A673 (cell line): Measurements from ENCODE around the gene TTLL8. TPM values are rescaled to one million over a fixed set of nuclear protein-coding genes. Genes with fewer than 3 reads are reported as not detected.
A peak's percentile ranks its signal among the peaks of the same experiment; 100 is the strongest.

Experiments
- BruUV-seq: library from RNA; stranded (reverse); fragments of 400-500 nt; replicated peaks from 2 replicates; lab custom pipeline; 2021; lab: Mats Ljungman, UMichigan
- CTCF ChIA-PET: fragments of 300-600 bp; sonication (Branson Sonifier 250); formaldehyde crosslinking; loops from one replicate; lab custom pipeline; 2022; ENCODE audit warnings: antibody characterized with exemption; lab: Charles Lee
- POLR2A ChIA-PET: fragments of 300-600 bp; sonication (Branson Sonifier 250); formaldehyde crosslinking; loops from one replicate; lab custom pipeline; 2022; ENCODE audit warnings: antibody characterized with exemption; ENCODE audit not compliant: low non-redundant PET; lab: Charles Lee
- DNase-seq: peaks from one replicate; pipeline ENCODE4 v3.0.0-alpha.2; 2015; ENCODE audit warnings: low spot score
- H3K27ac ChIP-seq: fragments of 200-600 bp; sonication (generic); 2 replicates; pipeline ENCODE4 v1.5.1; 2016; ENCODE audit warnings: mixed run types, low read depth, mild to moderate bottlenecking, mixed read lengths, antibody characterized with exemption, low read length; ENCODE audit not compliant: poor library complexity, severe bottlenecking
- H3K27me3 ChIP-seq: fragments of 200-600 bp; sonication (generic); replicated peaks from 2 replicates; pipeline ENCODE4 v1.6.1; 2017; ENCODE audit warnings: mixed run types, low read depth, mild to moderate bottlenecking, mixed read lengths, antibody characterized with exemption, low read length; ENCODE audit not compliant: insufficient read depth, poor library complexity
- H3K36me3 ChIP-seq: fragments of 200-600 bp; sonication (generic); 2 replicates; pipeline ENCODE4 v1.6.1; 2016; ENCODE audit warnings: mixed run types, mild to moderate bottlenecking, mixed read lengths, antibody characterized with exemption, low read length; ENCODE audit not compliant: insufficient read depth, poor library complexity, severe bottlenecking
- H3K4me1 ChIP-seq: fragments of 200-600 bp; sonication (generic); 2 replicates; pipeline ENCODE4 v1.6.1; 2017; ENCODE audit warnings: mixed run types, mild to moderate bottlenecking, mixed read lengths, antibody characterized with exemption, low read length; ENCODE audit not compliant: insufficient read depth, poor library complexity, severe bottlenecking
- H3K4me3 ChIP-seq: fragments of 200-600 bp; sonication (generic); 2 replicates; pipeline ENCODE4 v1.5.1; 2016; ENCODE audit warnings: low read depth, mixed run types, mild to moderate bottlenecking, mixed read lengths, low read length; ENCODE audit not compliant: poor library complexity, severe bottlenecking
- H3K9me3 ChIP-seq: fragments of 200-600 bp; sonication (generic); 2 replicates; pipeline ENCODE4 v1.6.1; 2016; ENCODE audit warnings: mixed run types, low read depth, mild to moderate bottlenecking, mixed read lengths, antibody characterized with exemption, low read length; ENCODE audit not compliant: poor library complexity, severe bottlenecking
- EZH2 ChIP-seq: fragments of 200-600 bp; sonication (generic); IDR thresholded peaks from 2 replicates; pipeline ENCODE4 v1.6.1; 2017; ENCODE audit warnings: borderline replicate concordance, low read depth, mild to moderate bottlenecking, mixed read lengths, antibody characterized with exemption, low read length; ENCODE audit not compliant: poor library complexity, severe bottlenecking
- intact Hi-C: fragments of 100-400 bp; cut with micrococcal nuclease; formaldehyde crosslinking; loops from one replicate; pipeline ENCODE4 v1.10.0; 2022; ENCODE audit not compliant: unreplicated experiment
- total RNA-seq: library from RNA; stranded (reverse); gene quantifications from 2 replicates; pipeline ENCODE4 v1.2.3, GENCODE V29; 2021
- TF ChIP-seq, protein P1 (sequence below): fragments of 300-800, 200-600 bp; sonication (generic); conservative IDR thresholded peaks from 2 replicates; pipeline ENCODE4 v1.5.1; 2017; ENCODE audit warnings: low read depth, mild to moderate bottlenecking, antibody characterized with exemption, low read length, moderate library complexity, mixed read lengths

Gene TTLL8
- total RNA-seq, 1 experiment from 2014 or later = not detected

DNA sequence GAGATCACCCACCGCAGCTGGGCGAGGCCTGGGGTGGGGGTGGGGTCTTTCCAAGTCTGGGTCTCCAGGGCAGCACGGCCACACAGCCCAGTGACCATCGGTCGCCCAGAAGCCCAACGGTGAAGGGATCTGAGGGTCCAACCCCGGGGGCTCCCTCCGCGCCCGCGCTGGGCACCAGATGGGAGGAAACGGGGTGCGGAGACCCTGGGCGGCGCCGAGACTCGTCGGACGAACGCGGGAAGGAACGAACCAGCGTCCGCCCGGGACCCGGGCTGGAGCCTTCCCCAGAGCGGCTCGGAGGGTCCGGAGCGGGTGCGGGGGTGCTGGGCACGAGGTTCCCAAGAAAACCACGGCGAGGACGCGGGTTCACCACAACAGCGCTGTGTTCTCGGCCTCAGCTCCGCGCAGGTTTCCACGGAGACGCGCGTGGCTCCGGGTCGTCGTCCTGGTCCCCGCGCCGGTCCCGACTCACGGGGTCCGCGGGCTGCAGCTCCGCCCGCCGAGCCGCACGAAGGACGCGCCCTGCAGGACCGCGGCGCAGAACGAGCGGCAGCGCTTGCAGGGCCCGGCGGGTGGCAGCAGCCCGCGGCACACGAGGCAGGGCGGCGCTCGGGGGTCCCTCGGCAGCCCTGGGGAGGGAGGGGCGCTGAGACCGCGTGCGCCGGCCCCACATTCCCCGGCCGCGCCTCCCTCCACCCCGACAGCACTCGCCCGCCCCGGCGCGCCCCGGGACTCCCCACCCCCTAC is 43.3 kb downstream of the TTLL8 start:
- DNase-seq = no peak
- H3K27ac ChIP-seq = no peak overlapping the region
- TF ChIP-seq EZH2 = no peak
- TF ChIP-seq, protein P1, sequence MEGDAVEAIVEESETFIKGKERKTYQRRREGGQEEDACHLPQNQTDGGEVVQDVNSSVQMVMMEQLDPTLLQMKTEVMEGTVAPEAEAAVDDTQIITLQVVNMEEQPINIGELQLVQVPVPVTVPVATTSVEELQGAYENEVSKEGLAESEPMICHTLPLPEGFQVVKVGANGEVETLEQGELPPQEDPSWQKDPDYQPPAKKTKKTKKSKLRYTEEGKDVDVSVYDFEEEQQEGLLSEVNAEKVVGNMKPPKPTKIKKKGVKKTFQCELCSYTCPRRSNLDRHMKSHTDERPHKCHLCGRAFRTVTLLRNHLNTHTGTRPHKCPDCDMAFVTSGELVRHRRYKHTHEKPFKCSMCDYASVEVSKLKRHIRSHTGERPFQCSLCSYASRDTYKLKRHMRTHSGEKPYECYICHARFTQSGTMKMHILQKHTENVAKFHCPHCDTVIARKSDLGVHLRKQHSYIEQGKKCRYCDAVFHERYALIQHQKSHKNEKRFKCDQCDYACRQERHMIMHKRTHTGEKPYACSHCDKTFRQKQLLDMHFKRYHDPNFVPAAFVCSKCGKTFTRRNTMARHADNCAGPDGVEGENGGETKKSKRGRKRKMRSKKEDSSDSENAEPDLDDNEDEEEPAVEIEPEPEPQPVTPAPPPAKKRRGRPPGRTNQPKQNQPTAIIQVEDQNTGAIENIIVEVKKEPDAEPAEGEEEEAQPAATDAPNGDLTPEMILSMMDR = no peak
- no peaks in the 10 kb centered on the region for H3K36me3 ChIP-seq
- peak overlapping the region; percentile 31 for H3K4me3 ChIP-seq
- H3K9me3 ChIP-seq = peaks cover 4% of the 10 kb centered on the region
- no peaks in the 10 kb centered on the region for H3K27me3 ChIP-seq
- BruUV-seq = no TSS peak
- H3K4me1 ChIP-seq = peaks cover 11% of the 10 kb centered on the region
- intact Hi-C loops = no loop called here
- ChIA-PET POLR2A (no interaction called here), CTCF (no interaction called here)

- no TSS peak for BruUV-seq
- no peak overlapping the region for H3K4me3 ChIP-seq
- no peaks in the 10 kb centered on the region for H3K27me3 ChIP-seq
- no peak for DNase-seq
- peaks cover 11% of the 10 kb centered on the region for H3K4me1 ChIP-seq
- H3K36me3 ChIP-seq = no peaks in the 10 kb centered on the region
- no peaks in the 10 kb centered on the region for H3K9me3 ChIP-seq
- no peak overlapping the region for H3K27ac ChIP-seq
- POLR2A ChIA-PET = no interaction called here
- TF ChIP-seq EZH2 = no peak
- TF ChIP-seq, protein P1 = no peak
- intact Hi-C loops = no loop called here
- CTCF ChIA-PET = interaction anchor here (0.6 to 1.6 kb wide), 3 partner anchors 16 to 288 kb away, joined by 3 to 10 read pairs (median 4); no protein-coding TSS in a partner anchor
Observed at GRCh38 chr22:50014053-50014501, 44.0 kb downstream of the TTLL8 start.

DNA sequence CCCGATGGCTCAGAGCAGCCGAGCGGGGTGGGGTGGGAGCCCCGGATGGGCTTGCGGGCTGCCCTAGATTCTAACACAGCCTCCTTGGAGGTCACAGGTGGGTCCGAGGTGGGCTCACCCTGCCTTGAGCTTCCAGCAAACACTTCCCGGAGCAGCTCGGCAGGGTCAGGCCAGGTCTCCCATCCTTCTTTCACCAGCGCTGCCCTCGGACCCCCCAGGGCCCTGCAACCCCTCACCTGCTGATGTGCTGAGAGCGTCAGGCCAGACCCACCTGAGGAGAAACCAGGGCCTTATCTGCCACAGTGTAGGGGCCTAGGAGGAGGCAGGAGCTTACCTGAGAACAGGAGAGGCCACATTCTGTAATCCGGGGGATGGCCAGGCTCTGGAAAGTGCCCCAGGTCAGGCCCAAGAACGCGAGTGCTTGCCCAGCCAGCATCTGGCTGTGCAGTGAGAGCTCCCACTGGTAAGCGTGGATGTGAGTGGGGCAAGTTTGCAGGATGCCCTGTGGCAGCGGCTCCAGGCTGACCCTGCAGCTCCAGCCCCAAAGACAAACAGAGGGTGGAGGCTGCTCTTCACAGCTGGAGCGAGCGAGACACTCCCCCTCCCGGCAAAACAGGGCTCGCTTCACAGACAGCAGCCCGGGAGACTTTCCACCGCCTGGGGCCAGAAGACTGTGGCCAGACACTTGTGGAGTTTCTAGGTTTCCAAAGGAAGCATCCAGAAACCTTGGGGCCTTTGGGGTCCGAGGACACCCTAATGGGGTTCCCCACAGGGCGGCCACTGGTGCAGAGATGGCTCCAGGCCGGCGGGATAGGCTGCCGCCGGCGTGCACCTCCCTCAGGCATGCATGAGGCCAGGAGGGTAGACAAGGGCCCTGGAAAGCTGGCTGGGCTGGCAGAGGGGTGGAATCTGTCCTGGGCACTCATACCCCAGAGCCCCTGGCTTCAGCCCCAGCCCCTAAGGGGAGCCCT is 45.6 kb downstream of the TTLL8 start, which contains the start of gene IL17REL:
Gene IL17REL, minus strand, starts transcription at position 555 of the 971 bp plus-strand sequence. Its CDS starts 119 bp downstream, at position 436.
- peak; percentile 37 for DNase-seq

More for the DNA sequence above, 45.6 kb downstream of the TTLL8 start, which contains the start of gene IL17REL:
- ChIA-PET POLR2A (no interaction called here), CTCF (interaction anchor here (0.7 to 1.6 kb wide), 2 partner anchors 18 to 1492 kb away, joined by 4 to 10 read pairs; no protein-coding TSS in a partner anchor)
- TF ChIP-seq EZH2 = no peak
- TF ChIP-seq, protein P1 = no peak
- intact Hi-C loops = no loop called here
- no peaks in the 10 kb centered on the region for H3K9me3 ChIP-seq
- no TSS peak for BruUV-seq
- peaks cover 11% of the 10 kb centered on the region for H3K4me1 ChIP-seq
- no peak within 1 kb of the TSS for H3K4me3 ChIP-seq
- no peaks in the 10 kb centered on the region for H3K36me3 ChIP-seq
- H3K27me3 ChIP-seq = no peaks in the 10 kb centered on the region
- H3K27ac ChIP-seq = no peak within 1 kb of the TSS
